ENCODE measurements around the gene SYT1.

DNA sequence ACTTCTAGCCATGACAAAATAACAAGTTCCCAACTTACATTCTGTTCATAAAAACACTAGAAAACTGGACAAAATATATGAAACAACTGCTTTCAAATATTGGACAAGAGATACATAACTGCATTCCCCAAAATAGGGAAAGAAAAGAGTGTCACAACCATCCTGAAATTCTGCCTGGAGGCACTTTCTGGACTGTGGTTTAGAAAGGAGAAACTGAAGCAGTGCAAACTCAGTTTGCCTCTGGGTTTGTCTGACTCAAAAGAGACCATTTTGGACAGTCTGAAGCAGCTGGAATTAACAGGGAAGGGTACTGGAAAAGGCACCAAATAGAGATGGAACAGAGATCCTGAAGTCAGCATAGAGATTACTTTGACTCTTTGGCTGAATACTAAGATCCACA lies 11.3 kb upstream of the SYT1 start:
- TF ChIP-seq, protein P1, sequence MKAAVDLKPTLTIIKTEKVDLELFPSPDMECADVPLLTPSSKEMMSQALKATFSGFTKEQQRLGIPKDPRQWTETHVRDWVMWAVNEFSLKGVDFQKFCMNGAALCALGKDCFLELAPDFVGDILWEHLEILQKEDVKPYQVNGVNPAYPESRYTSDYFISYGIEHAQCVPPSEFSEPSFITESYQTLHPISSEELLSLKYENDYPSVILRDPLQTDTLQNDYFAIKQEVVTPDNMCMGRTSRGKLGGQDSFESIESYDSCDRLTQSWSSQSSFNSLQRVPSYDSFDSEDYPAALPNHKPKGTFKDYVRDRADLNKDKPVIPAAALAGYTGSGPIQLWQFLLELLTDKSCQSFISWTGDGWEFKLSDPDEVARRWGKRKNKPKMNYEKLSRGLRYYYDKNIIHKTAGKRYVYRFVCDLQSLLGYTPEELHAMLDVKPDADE (IDR thresholded peaks at IDR 0.05), result no peak
- TF ChIP-seq, protein P2, sequence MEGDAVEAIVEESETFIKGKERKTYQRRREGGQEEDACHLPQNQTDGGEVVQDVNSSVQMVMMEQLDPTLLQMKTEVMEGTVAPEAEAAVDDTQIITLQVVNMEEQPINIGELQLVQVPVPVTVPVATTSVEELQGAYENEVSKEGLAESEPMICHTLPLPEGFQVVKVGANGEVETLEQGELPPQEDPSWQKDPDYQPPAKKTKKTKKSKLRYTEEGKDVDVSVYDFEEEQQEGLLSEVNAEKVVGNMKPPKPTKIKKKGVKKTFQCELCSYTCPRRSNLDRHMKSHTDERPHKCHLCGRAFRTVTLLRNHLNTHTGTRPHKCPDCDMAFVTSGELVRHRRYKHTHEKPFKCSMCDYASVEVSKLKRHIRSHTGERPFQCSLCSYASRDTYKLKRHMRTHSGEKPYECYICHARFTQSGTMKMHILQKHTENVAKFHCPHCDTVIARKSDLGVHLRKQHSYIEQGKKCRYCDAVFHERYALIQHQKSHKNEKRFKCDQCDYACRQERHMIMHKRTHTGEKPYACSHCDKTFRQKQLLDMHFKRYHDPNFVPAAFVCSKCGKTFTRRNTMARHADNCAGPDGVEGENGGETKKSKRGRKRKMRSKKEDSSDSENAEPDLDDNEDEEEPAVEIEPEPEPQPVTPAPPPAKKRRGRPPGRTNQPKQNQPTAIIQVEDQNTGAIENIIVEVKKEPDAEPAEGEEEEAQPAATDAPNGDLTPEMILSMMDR (conservative IDR thresholded peaks at IDR 0.05; ENCODE audit: low read depth in 2 of 2), result no peak
- no peak for TF ChIP-seq ZNF114 (CRISPR knock-in tag; IDR thresholded peaks at IDR 0.05)
- TF ChIP-seq, protein P3, sequence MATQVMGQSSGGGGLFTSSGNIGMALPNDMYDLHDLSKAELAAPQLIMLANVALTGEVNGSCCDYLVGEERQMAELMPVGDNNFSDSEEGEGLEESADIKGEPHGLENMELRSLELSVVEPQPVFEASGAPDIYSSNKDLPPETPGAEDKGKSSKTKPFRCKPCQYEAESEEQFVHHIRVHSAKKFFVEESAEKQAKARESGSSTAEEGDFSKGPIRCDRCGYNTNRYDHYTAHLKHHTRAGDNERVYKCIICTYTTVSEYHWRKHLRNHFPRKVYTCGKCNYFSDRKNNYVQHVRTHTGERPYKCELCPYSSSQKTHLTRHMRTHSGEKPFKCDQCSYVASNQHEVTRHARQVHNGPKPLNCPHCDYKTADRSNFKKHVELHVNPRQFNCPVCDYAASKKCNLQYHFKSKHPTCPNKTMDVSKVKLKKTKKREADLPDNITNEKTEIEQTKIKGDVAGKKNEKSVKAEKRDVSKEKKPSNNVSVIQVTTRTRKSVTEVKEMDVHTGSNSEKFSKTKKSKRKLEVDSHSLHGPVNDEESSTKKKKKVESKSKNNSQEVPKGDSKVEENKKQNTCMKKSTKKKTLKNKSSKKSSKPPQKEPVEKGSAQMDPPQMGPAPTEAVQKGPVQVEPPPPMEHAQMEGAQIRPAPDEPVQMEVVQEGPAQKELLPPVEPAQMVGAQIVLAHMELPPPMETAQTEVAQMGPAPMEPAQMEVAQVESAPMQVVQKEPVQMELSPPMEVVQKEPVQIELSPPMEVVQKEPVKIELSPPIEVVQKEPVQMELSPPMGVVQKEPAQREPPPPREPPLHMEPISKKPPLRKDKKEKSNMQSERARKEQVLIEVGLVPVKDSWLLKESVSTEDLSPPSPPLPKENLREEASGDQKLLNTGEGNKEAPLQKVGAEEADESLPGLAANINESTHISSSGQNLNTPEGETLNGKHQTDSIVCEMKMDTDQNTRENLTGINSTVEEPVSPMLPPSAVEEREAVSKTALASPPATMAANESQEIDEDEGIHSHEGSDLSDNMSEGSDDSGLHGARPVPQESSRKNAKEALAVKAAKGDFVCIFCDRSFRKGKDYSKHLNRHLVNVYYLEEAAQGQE (IDR thresholded peaks at IDR 0.05; ENCODE audit: unreplicated experiment), result no peak
- no peak for TF ChIP-seq POLR2AphosphoS5 (IDR thresholded peaks at IDR 0.05; ENCODE audit: low read depth)
- TF ChIP-seq EZH2phosphoT487 (IDR thresholded peaks at IDR 0.05; ENCODE audit: unreplicated experiment), result no peak
- TF ChIP-seq CREB1 (CRISPR knock-in tag; IDR thresholded peaks at IDR 0.05; ENCODE audit: low read depth), result no peak
- TF ChIP-seq EZH2 (IDR thresholded peaks at IDR 0.05; ENCODE audit: low read depth, unreplicated experiment), result no peak
- no peak for TF ChIP-seq ZNF331 (CRISPR knock-in tag; IDR thresholded peaks at IDR 0.05; ENCODE audit: low read depth)
